DND-41 (cell line): ENCODE measurements around the gene OR6S1.

ENCODE experiments used
- CTCF ChIP-seq: IDR thresholded peaks from 2 replicates; pipeline ENCODE4 v1.5.1; 2012; ENCODE audit warnings: borderline replicate concordance, low read length, moderate library complexity, mild to moderate bottlenecking; ENCODE audit not compliant: poor library complexity, severe bottlenecking; ENCODE audit errors: extremely low read depth
- EZH2 ChIP-seq: IDR thresholded peaks from 3 replicates; pipeline ENCODE4 v1.6.1; 2012; ENCODE audit warnings: borderline replicate concordance, low read depth, mild to moderate bottlenecking, moderate library complexity, low read length, inconsistent platforms; ENCODE audit not compliant: severe bottlenecking

- no peak for TF ChIP-seq CTCF
- TF ChIP-seq EZH2: no peak
Measured at GRCh38 chr14:20617138-20618003, 24.1 kb downstream of the OR6S1 start.
